OCI-LY7 (cell line): ENCODE results near the gene VPS37C. TPM values are rescaled to one million over a fixed set of nuclear protein-coding genes. Genes with fewer than 3 reads are reported as not detected.

Experiments used
- BruUV-seq: library from RNA; stranded (reverse); fragments of 400-500 nt; replicated peaks from 2 replicates; lab custom pipeline; 2021; lab: Mats Ljungman, UMichigan
- CTCF ChIA-PET: fragments of 300-600 bp; sonication (Branson Sonifier 250); formaldehyde crosslinking; loops from one replicate; lab custom pipeline; 2022; ENCODE audit warnings: antibody characterized with exemption; ENCODE audit not compliant: unreplicated experiment; lab: Charles Lee
- POLR2A ChIA-PET: fragments of 300-600 bp; sonication (Branson Sonifier 250); formaldehyde crosslinking; loops from one replicate; lab custom pipeline; 2022; ENCODE audit warnings: antibody characterized with exemption; lab: Charles Lee
- DNase-seq: peaks from one replicate; pipeline ENCODE4 v3.0.0-alpha.2; 2015; ENCODE audit warnings: low spot score
- H2AFZ ChIP-seq: fragments of 200-600 bp; sonication (generic), shearing (Covaris generic); 2 replicates; pipeline ENCODE4 v1.6.1; 2014; ENCODE audit warnings: mild to moderate bottlenecking, antibody characterized with exemption, low read length, moderate library complexity
- H3K27ac ChIP-seq: fragments of 200-600 bp; sonication (generic); 2 replicates; pipeline ENCODE4 v1.5.1; 2014; ENCODE audit warnings: mixed run types, low read depth, mild to moderate bottlenecking, moderate library complexity, low read length, inconsistent platforms; ENCODE audit not compliant: poor library complexity, severe bottlenecking
- H3K36me3 ChIP-seq: fragments of 200-600 bp; sonication (generic); 2 replicates; pipeline ENCODE4 v1.6.1; 2014; ENCODE audit warnings: mild to moderate bottlenecking, antibody characterized with exemption, low read length, moderate library complexity, mixed read lengths; ENCODE audit not compliant: insufficient read depth
- H3K4me1 ChIP-seq: fragments of 200-600 bp; sonication (generic); 2 replicates; pipeline ENCODE4 v1.5.1; 2014; ENCODE audit warnings: mild to moderate bottlenecking, low read length; ENCODE audit not compliant: insufficient read depth, poor library complexity, severe bottlenecking
- H3K4me2 ChIP-seq: fragments of 200-600 bp; sonication (generic); 2 replicates; pipeline ENCODE4 v1.6.1; 2014; ENCODE audit warnings: mild to moderate bottlenecking, low read length
- H3K4me3 ChIP-seq: fragments of 200-600 bp; sonication (generic); 2 replicates; pipeline ENCODE4 v1.5.1; 2014; ENCODE audit warnings: mild to moderate bottlenecking, low read depth, low read length; ENCODE audit not compliant: poor library complexity, severe bottlenecking
- H3K79me2 ChIP-seq: fragments of 200-600 bp; sonication (generic); 2 replicates; pipeline ENCODE4 v1.6.1; 2016; ENCODE audit warnings: low read depth, mild to moderate bottlenecking, low read length, moderate library complexity, mixed read lengths; ENCODE audit not compliant: insufficient read depth
- H3K9me2 ChIP-seq: fragments of 200-600 bp; sonication (generic); 2 replicates; pipeline ENCODE4 v1.6.1; 2016; ENCODE audit warnings: mild to moderate bottlenecking, low read length, mixed read lengths; ENCODE audit not compliant: insufficient read depth
- H3K9me3 ChIP-seq: fragments of 200-600 bp; sonication (generic); 2 replicates; pipeline ENCODE4 v1.6.1; 2014; ENCODE audit warnings: mild to moderate bottlenecking, mixed run types, low read length, mixed read lengths
- H4K20me1 ChIP-seq: fragments of 200-600 bp; sonication (generic); 2 replicates; pipeline ENCODE4 v1.6.1; 2014; ENCODE audit warnings: mild to moderate bottlenecking, antibody characterized with exemption, low read length, moderate library complexity, mixed read lengths; ENCODE audit not compliant: insufficient read depth
- EZH2phosphoT487 ChIP-seq: fragments of 200-600 bp; sonication (generic); IDR thresholded peaks from 2 replicates; pipeline ENCODE4 v1.6.1; 2018; ENCODE audit warnings: low read depth, borderline replicate concordance, mild to moderate bottlenecking, mixed run types, antibody characterized with exemption, low read length, moderate library complexity, mixed read lengths
- intact Hi-C: fragments of 100-400 bp; cut with micrococcal nuclease; formaldehyde crosslinking; loops from one replicate; pipeline ENCODE4 v1.10.0; 2022; ENCODE audit not compliant: unreplicated experiment
- total RNA-seq, 2 experiments: library from RNA; depleted of rRNA in 1 of 2; stranded (reverse); fragments of >200 nt in 1 of 2; shearing (Covaris generic) in 1 of 2; gene quantifications; 2 replicates each; pipeline ENCODE4 v1.2.3, GENCODE V29; 2014 to 2022
- TF ChIP-seq, protein P1 (sequence below): fragments of 200-600 bp; sonication (generic); conservative IDR thresholded peaks from 2 replicates; pipeline ENCODE4 v1.5.1; 2014; ENCODE audit warnings: mild to moderate bottlenecking, antibody characterized with exemption, low read length, moderate library complexity, mixed read lengths

Gene VPS37C
- total RNA-seq, 2 experiments from 2014 or later: 10.3 to 12.8 TPM

- TF ChIP-seq, protein P1, sequence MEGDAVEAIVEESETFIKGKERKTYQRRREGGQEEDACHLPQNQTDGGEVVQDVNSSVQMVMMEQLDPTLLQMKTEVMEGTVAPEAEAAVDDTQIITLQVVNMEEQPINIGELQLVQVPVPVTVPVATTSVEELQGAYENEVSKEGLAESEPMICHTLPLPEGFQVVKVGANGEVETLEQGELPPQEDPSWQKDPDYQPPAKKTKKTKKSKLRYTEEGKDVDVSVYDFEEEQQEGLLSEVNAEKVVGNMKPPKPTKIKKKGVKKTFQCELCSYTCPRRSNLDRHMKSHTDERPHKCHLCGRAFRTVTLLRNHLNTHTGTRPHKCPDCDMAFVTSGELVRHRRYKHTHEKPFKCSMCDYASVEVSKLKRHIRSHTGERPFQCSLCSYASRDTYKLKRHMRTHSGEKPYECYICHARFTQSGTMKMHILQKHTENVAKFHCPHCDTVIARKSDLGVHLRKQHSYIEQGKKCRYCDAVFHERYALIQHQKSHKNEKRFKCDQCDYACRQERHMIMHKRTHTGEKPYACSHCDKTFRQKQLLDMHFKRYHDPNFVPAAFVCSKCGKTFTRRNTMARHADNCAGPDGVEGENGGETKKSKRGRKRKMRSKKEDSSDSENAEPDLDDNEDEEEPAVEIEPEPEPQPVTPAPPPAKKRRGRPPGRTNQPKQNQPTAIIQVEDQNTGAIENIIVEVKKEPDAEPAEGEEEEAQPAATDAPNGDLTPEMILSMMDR: no peak
- TF ChIP-seq EZH2phosphoT487: no peak
- Histone ChIP-seq H3K9me2 (no peaks in the 10 kb centered on the region), H3K36me3 (no peaks in the 10 kb centered on the region), H3K27ac (no peak overlapping the region), H3K4me2 (no peak overlapping the region), H2AFZ (no peak overlapping the region), H3K4me3 (no peak overlapping the region), H3K4me1 (peaks cover 12% of the 10 kb centered on the region), H3K79me2 (no peaks in the 10 kb centered on the region), H3K9me3 (no peaks in the 10 kb centered on the region), H4K20me1 (no peaks in the 10 kb centered on the region)
- DNase-seq: no peak
- no TSS peak for BruUV-seq
- ChIA-PET CTCF (no interaction called here), POLR2A (no interaction called here)
- intact Hi-C loops: no loop called here
These were observed 16.6 kb downstream of the VPS37C start for GRCh38 chr11:61144511-61145179.

- no peak overlapping the region for H3K27ac ChIP-seq
- CTCF ChIA-PET: interaction anchor here (0.6 kb wide), 2 partner anchors 12 to 16 kb away, joined by 3 read pairs; no protein-coding TSS in a partner anchor
- no peaks in the 10 kb centered on the region for H3K36me3 ChIP-seq
- POLR2A ChIA-PET: no interaction called here
- H2AFZ ChIP-seq: no peak overlapping the region
- H3K9me3 ChIP-seq: no peaks in the 10 kb centered on the region
- TF ChIP-seq, protein P1: no peak
- TF ChIP-seq EZH2phosphoT487: no peak
- H3K79me2 ChIP-seq: no peaks in the 10 kb centered on the region
- BruUV-seq: no TSS peak
- no peak for DNase-seq
- H3K4me1 ChIP-seq: peaks cover 15% of the 10 kb centered on the region
- intact Hi-C loops: no loop called here
- H4K20me1 ChIP-seq: no peaks in the 10 kb centered on the region
- no peaks in the 10 kb centered on the region for H3K9me2 ChIP-seq
- H3K4me3 ChIP-seq: no peak overlapping the region
- H3K4me2 ChIP-seq: no peak overlapping the region; the same call in 1 of the 2 replicates
These were observed 18.8 kb downstream of the VPS37C start for GRCh38 chr11:61142424-61142823.

- ChIA-PET POLR2A (no interaction called here), CTCF (interaction anchor here (0.6 to 0.9 kb wide), 2 partner anchors 11 to 19 kb away, joined by 3 read pairs; partner anchors contain the start of gene VPS37C)
- Histone ChIP-seq H4K20me1 (no peaks in the 10 kb centered on the region), H3K36me3 (no peaks in the 10 kb centered on the region), H3K27ac (no peak overlapping the region), H3K79me2 (no peaks in the 10 kb centered on the region), H3K4me1 (peaks cover 15% of the 10 kb centered on the region), H3K4me3 (no peak overlapping the region), H3K9me3 (no peaks in the 10 kb centered on the region), H2AFZ (no peak overlapping the region), H3K4me2 (peak overlapping the region; percentile 33; the same call in 1 of the 2 replicates), H3K9me2 (no peaks in the 10 kb centered on the region)
- no TSS peak for BruUV-seq
- intact Hi-C loops: no loop called here
- DNase-seq: peak; percentile 75
- TF ChIP-seq, protein P1: no peak
- no peak for TF ChIP-seq EZH2phosphoT487
These were observed 19.6 kb downstream of the VPS37C start for GRCh38 chr11:61141601-61142028.
